HCT116 (cell line): ENCODE data around the gene GYPC.

Experiments
- EZH2phosphoT487 ChIP-seq: fragments of 200-600 bp; IDR thresholded peaks from 2 replicates; pipeline ENCODE4 v1.6.1; 2018; ENCODE audit warnings: antibody characterized with exemption, borderline replicate concordance
- REST ChIP-seq: IDR thresholded peaks from 2 replicates; pipeline ENCODE4 v1.6.1; 2012; ENCODE audit warnings: low read depth
- ZNF274 ChIP-seq: fragments of 200-500 bp; sonication (Bioruptor generic); IDR thresholded peaks from 2 replicates; pipeline ENCODE4 v1.6.1; 2014; ENCODE audit warnings: mild to moderate bottlenecking, low read depth, low read length, inconsistent platforms

GRCh38 chr2:126614524-126615227, 41.3 kb upstream of the GYPC start:
- no peak for TF ChIP-seq EZH2phosphoT487
- TF ChIP-seq ZNF274: no peak
- TF ChIP-seq REST: no peak
